HFF-Myc (cell line): ENCODE measurements around the gene CRYBG1.

Experiments used
- DNase-seq: peaks from one replicate; pipeline ENCODE4 v3.0.0-alpha.2; 2011; ENCODE audit warnings: low read depth; ENCODE audit errors: extremely low read depth
- H3K4me3 ChIP-seq: replicated peaks from 2 replicates; pipeline ENCODE4 v1.5.1; 2011; ENCODE audit warnings: low read depth, mild to moderate bottlenecking, control low read depth, low read length
- TF ChIP-seq, protein P1 (sequence below): IDR thresholded peaks from 2 replicates; pipeline ENCODE4 v1.5.1; 2012; ENCODE audit warnings: mild to moderate bottlenecking, low read depth, low read length, control low read depth; ENCODE audit errors: missing control alignments

CRYBG1 gene

DNA sequence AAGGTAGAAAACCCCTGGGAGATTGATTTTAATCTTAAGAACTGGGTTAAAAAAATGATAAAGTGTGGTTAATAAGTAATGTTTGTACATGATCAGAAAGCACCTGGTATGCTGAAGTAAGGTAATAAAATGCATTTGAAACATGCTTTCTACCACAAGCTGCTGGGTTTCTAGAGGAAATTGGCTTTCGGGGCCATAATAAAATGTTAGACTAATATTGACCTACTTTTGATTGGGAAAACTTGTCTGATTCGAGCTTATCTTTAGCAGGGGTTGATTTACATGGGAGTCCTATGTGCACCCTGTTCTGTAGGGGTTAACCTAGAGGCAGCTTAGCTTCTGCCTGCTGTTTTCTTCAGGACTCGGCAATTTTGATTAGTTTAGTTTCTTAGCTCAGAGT, 50.5 kb downstream of the CRYBG1 start:
- DNase-seq, result no peak
- no peak overlapping the region for H3K4me3 ChIP-seq
- TF ChIP-seq, protein P1, sequence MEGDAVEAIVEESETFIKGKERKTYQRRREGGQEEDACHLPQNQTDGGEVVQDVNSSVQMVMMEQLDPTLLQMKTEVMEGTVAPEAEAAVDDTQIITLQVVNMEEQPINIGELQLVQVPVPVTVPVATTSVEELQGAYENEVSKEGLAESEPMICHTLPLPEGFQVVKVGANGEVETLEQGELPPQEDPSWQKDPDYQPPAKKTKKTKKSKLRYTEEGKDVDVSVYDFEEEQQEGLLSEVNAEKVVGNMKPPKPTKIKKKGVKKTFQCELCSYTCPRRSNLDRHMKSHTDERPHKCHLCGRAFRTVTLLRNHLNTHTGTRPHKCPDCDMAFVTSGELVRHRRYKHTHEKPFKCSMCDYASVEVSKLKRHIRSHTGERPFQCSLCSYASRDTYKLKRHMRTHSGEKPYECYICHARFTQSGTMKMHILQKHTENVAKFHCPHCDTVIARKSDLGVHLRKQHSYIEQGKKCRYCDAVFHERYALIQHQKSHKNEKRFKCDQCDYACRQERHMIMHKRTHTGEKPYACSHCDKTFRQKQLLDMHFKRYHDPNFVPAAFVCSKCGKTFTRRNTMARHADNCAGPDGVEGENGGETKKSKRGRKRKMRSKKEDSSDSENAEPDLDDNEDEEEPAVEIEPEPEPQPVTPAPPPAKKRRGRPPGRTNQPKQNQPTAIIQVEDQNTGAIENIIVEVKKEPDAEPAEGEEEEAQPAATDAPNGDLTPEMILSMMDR, result no peak

DNA sequence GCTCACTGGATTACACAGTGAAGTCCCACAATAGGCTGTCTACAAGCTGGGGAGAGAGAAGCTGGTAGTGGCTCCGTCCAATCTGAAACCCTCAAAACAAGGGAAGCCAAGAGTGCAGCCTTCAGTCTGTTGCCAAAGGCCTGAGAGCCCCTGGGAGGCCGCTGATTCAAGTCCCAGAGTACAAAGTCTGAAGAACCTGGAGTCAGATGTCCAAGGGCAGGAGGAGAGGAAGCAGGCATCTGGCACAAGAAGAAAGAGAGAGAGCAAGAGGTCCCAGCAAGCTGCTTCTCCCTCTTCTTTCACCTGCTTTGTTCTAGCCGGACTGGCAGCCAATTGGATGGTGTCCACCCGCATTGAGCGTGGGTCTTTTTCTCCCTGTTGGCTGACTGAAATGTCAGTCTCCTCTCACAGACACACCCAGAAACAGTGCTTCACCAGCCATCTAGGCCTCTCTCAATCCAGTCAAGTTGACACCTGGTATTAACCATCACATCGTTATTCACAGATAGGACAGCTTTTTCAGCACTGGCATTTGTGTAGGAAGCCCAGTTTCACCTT, 51.2 kb downstream of the CRYBG1 start:
- TF ChIP-seq, protein P1, result no peak

DNA sequence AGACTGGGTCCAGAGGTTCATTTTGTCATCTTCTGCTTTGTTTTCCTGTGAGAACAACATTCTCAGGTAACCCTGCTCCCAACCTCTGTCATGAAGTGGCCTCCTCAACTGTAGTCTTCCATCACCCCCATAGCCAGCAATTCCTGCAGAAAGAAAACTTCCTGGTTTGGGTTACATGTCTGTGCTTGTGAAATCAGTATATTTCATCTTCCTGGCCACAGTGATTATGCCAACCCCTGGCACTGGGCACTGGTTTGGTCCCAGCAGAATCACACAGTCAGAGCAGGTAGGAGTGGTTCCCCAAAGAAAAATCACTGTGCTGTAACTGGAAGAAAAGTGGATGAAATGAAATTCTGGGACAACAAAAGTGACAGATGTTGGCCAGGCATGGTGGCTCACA, 52.5 kb downstream of the CRYBG1 start:
- no peak for DNase-seq

More for the DNA sequence above, 51.2 kb downstream of the CRYBG1 start:
- no peak for DNase-seq
- no peak overlapping the region for H3K4me3 ChIP-seq

DNA sequence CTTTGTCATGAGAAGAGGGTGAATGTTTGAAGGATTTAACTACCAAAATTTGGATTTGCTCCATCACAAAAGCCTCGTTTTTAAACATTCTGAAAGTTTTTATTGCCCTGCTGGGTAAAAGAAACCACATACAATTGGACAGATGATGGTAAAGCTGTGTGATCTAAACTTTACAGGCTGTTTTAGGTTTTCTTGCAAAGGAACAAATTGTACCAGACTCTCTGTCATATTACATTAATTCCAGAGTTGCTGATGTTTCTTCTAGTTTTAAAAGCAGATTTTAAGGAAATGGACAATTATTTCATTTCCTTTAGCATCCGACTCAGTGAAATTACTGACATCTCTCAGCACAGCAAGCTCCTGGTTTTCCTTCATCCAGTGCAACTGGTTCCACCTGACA, 53.2 kb downstream of the CRYBG1 start:
- no peak for DNase-seq
- TF ChIP-seq, protein P1, result no peak
- H3K4me3 ChIP-seq, result no peak overlapping the region

More for the DNA sequence above, 52.5 kb downstream of the CRYBG1 start:
- no peak overlapping the region for H3K4me3 ChIP-seq
- TF ChIP-seq, protein P1, result no peak

DNA sequence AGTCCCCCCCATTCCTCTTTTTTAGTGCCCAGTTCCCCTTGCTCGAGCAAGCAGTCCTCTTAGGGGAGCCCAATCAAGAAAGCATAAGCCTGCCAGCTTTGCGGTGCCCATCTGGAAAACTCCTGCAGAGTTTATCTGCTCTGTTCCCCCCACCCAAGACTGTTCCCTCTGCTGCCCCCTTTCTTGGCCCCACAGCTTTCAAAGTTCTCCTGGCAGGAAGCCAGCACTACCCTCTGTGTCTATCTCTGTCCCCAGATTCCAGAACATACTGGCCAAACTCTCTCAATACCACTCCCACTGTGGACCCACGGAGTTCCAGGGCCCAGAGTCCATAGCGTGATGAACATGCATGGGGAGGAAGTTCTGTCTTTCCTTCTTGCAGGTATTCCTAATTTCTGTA, 55.4 kb downstream of the CRYBG1 start:
- TF ChIP-seq, protein P1, result no peak
- H3K4me3 ChIP-seq, result no peak overlapping the region
- no peak for DNase-seq

DNA sequence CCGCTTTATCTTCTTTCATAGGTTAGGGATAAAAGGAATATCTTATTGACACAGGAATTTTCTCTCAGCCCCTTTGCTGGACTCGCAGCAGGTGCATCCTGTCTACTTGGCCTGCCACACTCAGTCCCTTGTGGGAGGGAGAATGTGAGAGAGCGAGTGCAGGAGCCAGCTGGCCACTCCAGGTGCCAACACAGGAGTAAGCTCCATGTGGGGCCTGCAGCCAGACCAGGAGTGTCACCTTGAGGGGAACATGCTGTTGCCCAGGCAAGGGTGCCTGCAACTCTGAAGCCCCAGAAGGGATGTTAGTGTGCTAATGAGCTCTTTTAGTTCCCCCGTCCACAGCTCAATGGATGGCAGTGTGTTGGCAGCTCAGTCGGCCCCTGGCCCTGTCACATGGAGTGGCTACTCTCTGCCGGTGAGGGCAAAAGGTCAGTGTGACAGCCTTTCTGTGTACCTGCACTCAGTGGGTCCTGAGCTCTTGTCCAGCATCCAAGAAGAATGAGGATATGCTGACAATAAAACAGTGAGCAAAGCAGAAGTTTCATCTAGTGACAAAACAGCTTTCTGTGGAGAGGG, 57.1 kb downstream of the CRYBG1 start:
- H3K4me3 ChIP-seq, result no peak overlapping the region
- no peak for DNase-seq
- TF ChIP-seq, protein P1, result no peak
